Upper lobe of right lung (tissue), 1 donor: Measurements from ENCODE around the gene PTPRN2. TPM values are rescaled to one million over a fixed set of nuclear protein-coding genes. Genes with fewer than 3 reads are reported as not detected.

ENCODE experiments used
- ATAC-seq: fragments of 200-7000 bp; cut with Tn5 transposase; one replicate; pipeline ENCODE4 v1.9.1; 2020; ENCODE audit warnings: mild to moderate bottlenecking, moderate library complexity
- DNase-seq: peaks from one replicate; pipeline ENCODE4 v3.0.0-alpha.2; 2020
- H3K27ac ChIP-seq: fragments of 200-600 bp; one replicate; pipeline ENCODE4 v1.8.0; 2022
- H3K27me3 ChIP-seq: fragments of 200-600 bp; one replicate; pipeline ENCODE4 v1.8.0; 2022; ENCODE audit warnings: mild to moderate bottlenecking
- H3K36me3 ChIP-seq: fragments of 200-600 bp; one replicate; pipeline ENCODE4 v1.8.0; 2022
- H3K4me1 ChIP-seq: fragments of 200-600 bp; one replicate; pipeline ENCODE4 v1.8.0; 2022
- H3K4me3 ChIP-seq: fragments of 200-600 bp; one replicate; pipeline ENCODE4 v1.8.0; 2022; ENCODE audit warnings: mild to moderate bottlenecking
- H3K9me3 ChIP-seq: fragments of 200-600 bp; one replicate; pipeline ENCODE4 v1.8.0; 2022
- CTCF ChIP-seq: fragments of 200-600 bp; IDR thresholded peaks from one replicate; pipeline ENCODE4 v1.8.0; 2022; ENCODE audit warnings: antibody characterized with exemption
- intact Hi-C: fragments of 100-400 bp; cut with DNase I; formaldehyde crosslinking; loops from one replicate; pipeline ENCODE4 v1.11.0; 2022
- total RNA-seq: library from RNA; stranded (reverse); fragmentation: NEBNext Ultra II Directional; extraction: Animal tissue kit (Norgen Biotek cat#: 25700); gene quantifications from one replicate; pipeline ENCODE4 v1.2.1, GENCODE V29; 2021
- donor health status: DM: no; HTN: yes; CAD: no; lungs with severe emphysema.

The PTPRN2 gene
- total RNA-seq, 1 donor from 2014 or later, result 4.9 TPM

GRCh38 chr7:158613481-158613880, 25.9 kb upstream of the PTPRN2 start:
- no peak for TF ChIP-seq CTCF
- no peaks in the 10 kb centered on the region for H3K27me3 ChIP-seq
- DNase-seq (no peak), ATAC-seq (no peak)
- H3K27ac ChIP-seq, result no peak overlapping the region
- H3K36me3 ChIP-seq, result no peaks in the 10 kb centered on the region
- no peaks in the 10 kb centered on the region for H3K4me1 ChIP-seq
- intact Hi-C loops, result no loop called here
- H3K4me3 ChIP-seq, result no peak overlapping the region
- H3K9me3 ChIP-seq, result no peaks in the 10 kb centered on the region

- H3K4me1 ChIP-seq, result no peaks in the 10 kb centered on the region
- no peak for ATAC-seq
- no peaks in the 10 kb centered on the region for H3K36me3 ChIP-seq
- H3K9me3 ChIP-seq, result no peaks in the 10 kb centered on the region
- no peak for TF ChIP-seq CTCF
- no peak for DNase-seq
- H3K27ac ChIP-seq, result no peak overlapping the region
- no peak overlapping the region for H3K4me3 ChIP-seq
- intact Hi-C loops, result no loop called here
- H3K27me3 ChIP-seq, result no peaks in the 10 kb centered on the region
These were observed 24.9 kb upstream of the PTPRN2 start for GRCh38 chr7:158612546-158612945.

GRCh38 chr7:158611541-158611940, 23.9 kb upstream of the PTPRN2 start:
- no peaks in the 10 kb centered on the region for H3K27me3 ChIP-seq
- DNase-seq (no peak), ATAC-seq (no peak)
- no peaks in the 10 kb centered on the region for H3K36me3 ChIP-seq
- H3K4me3 ChIP-seq, result no peak overlapping the region
- no peak overlapping the region for H3K27ac ChIP-seq
- no peaks in the 10 kb centered on the region for H3K4me1 ChIP-seq
- no peaks in the 10 kb centered on the region for H3K9me3 ChIP-seq
- TF ChIP-seq CTCF, result no peak
- intact Hi-C loops, result no loop called here

GRCh38 chr7:158609313-158609974, 21.8 kb upstream of the PTPRN2 start:
- H3K27me3 ChIP-seq, result no peaks in the 10 kb centered on the region
- no peaks in the 10 kb centered on the region for H3K36me3 ChIP-seq
- intact Hi-C loops, result no loop called here
- H3K27ac ChIP-seq, result no peak overlapping the region
- H3K9me3 ChIP-seq, result no peaks in the 10 kb centered on the region
- no peak for TF ChIP-seq CTCF
- DNase-seq (no peak), ATAC-seq (peak; percentile 25)
- H3K4me3 ChIP-seq, result no peak overlapping the region
- no peaks in the 10 kb centered on the region for H3K4me1 ChIP-seq

GRCh38 chr7:158607563-158607962, 19.9 kb upstream of the PTPRN2 start:
- Histone ChIP-seq H3K4me1 (no peaks in the 10 kb centered on the region), H3K27ac (no peak overlapping the region), H3K9me3 (no peaks in the 10 kb centered on the region), H3K4me3 (no peak overlapping the region), H3K36me3 (no peaks in the 10 kb centered on the region), H3K27me3 (no peaks in the 10 kb centered on the region)
- TF ChIP-seq CTCF, result no peak
- intact Hi-C loops, result no loop called here
- ATAC-seq, result no peak
- no peak for DNase-seq
